Stomach (tissue), 4 donors: Measurements from ENCODE around the gene TNS2.

Source experiments
- CTCF ChIP-seq, 7 experiments: fragments of 450-650 bp in 4 of 7; fragments of 200-600 bp in 3 of 7; sonication (generic) in 3 of 7; IDR thresholded peaks; one replicate each; pipeline ENCODE4 v1.5.1; 2016 to 2019; ENCODE audit warnings: antibody characterized with exemption in 7 of 7, control low read depth in 2 of 7, mild to moderate bottlenecking in 1 of 7
- EP300 ChIP-seq: sonication (generic); formaldehyde crosslinking; IDR thresholded peaks from one replicate; pipeline ENCODE4 v1.6.1; 2017; ENCODE audit warnings: antibody characterized with exemption
- POLR2A ChIP-seq, 4 donors: fragments of 450-650 bp; IDR thresholded peaks; one replicate each; pipeline ENCODE4 v1.6.1; 2016; ENCODE audit warnings: antibody characterized with exemption in 4 of 4, control low read depth in 2 of 4, mild to moderate bottlenecking in 1 of 4, moderate library complexity in 1 of 4
- POLR2AphosphoS5 ChIP-seq, 3 donors: sonication (generic); formaldehyde crosslinking; IDR thresholded peaks; one replicate each; pipeline ENCODE4 v1.6.1; 2016; ENCODE audit warnings: antibody characterized with exemption in 3 of 3

- no peak for TF ChIP-seq EP300
- no peak for TF ChIP-seq CTCF (IDR thresholded peaks at IDR 0.05)
- TF ChIP-seq POLR2A (IDR thresholded peaks at IDR 0.05), result no peak
- no peak for TF ChIP-seq POLR2AphosphoS5 (IDR thresholded peaks at IDR 0.05)
These were observed 7.0 kb downstream of the TNS2 start for GRCh38 chr12:53056901-53057300.
